HL-60/S4 treated with phorbol 12-myristate 13-acetate at 8.2 ng/mL for 4 days and 3 days (cell line): ENCODE data around the gene CATSPERZ.
"Not testable (repeated sequence)": the region's sequence is repeated elsewhere in the genome, so short reads cannot be mapped to it uniquely, and the experiment has no call there.

Source experiments
- in situ Hi-C: fragments of 300-500 bp; cut with MboI; formaldehyde crosslinking; loops from 2 replicates; pipeline ENCODE4 v1.15.0; 2022; ENCODE audit warnings: low sequenced_read_pairs

The CATSPERZ gene

GRCh38 chr11:64317961-64318765 lies 18.0 kb downstream of the CATSPERZ start, which contains the start of gene PRDX5:
TSS of gene PRDX5 (plus strand) at chr11:64318121. CDS start at chr11:64318216, 95 bp downstream.
- in situ Hi-C loops: no loop called here

DNA sequence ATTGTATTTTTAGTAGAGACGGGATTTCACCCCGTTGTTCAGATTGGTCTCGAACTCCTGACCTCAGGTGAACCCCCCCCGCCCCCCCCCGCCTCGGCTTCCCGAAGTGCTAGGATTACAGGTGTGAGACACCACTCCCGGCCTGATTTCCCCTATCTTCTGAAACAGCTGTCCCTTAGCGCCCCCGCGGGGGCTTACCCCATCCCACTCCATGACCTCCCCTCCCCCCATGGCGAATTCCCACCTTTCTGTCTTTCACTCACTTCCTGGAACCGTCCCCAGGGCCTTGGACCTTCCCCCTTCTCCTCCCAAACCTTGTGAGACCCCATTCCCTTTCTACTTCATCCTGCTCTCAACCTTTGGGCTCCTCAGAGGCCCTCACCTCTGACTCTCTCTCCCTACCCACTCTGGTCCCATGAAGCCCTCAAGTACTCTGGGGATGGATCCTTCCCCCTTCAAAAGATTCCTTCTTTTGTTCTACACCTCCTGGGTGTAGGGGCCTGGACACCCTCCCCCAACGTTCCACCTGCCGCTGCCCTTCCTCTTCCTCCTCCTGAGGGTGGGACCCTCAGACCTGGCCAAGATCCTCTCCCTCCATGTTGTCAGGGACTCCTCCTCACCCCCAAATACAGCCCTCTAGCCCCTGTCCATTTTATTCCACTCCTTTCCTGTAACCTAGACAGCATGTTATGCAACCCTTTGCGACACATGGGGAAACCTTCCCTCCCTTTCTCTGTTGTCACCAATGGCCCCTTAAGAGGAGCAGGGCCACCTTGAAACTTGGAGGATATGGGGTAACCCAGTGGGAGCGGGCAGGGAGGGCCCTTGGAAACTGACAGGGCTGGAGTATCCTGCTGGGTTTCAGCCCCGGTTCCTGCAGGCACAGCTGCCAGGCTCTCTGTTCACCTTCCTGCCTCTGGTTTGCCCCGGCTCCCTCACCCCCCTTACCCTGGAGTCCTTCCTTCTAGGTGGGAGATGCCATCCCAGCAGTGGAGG lies 18.9 kb downstream of the CATSPERZ start:
- in situ Hi-C loops: no loop called here

- in situ Hi-C loops: no loop called here
These were observed 20.4 kb downstream of the CATSPERZ start for GRCh38 chr11:64320556-64320955.

- in situ Hi-C loops: no loop called here
These were observed 20.9 kb downstream of the CATSPERZ start for GRCh38 chr11:64321026-64321425.

DNA sequence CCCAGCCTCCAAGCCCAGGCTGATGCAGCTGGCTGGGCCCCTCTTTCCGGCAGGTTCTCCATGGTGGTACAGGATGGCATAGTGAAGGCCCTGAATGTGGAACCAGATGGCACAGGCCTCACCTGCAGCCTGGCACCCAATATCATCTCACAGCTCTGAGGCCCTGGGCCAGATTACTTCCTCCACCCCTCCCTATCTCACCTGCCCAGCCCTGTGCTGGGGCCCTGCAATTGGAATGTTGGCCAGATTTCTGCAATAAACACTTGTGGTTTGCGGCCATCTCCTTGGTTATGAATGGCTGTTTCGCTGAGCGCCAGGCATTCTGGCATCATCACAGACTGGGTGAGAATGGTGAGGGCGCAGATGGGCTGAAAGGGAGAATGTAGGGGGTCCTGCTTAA lies 21.4 kb downstream of the CATSPERZ start:
- in situ Hi-C loops: no loop called here

GRCh38 chr11:64322925-64323260 lies 22.7 kb downstream of the CATSPERZ start:
- in situ Hi-C loops: no loop called here

- in situ Hi-C loops: no loop called here
These were observed 23.2 kb downstream of the CATSPERZ start for GRCh38 chr11:64323373-64323772.

DNA sequence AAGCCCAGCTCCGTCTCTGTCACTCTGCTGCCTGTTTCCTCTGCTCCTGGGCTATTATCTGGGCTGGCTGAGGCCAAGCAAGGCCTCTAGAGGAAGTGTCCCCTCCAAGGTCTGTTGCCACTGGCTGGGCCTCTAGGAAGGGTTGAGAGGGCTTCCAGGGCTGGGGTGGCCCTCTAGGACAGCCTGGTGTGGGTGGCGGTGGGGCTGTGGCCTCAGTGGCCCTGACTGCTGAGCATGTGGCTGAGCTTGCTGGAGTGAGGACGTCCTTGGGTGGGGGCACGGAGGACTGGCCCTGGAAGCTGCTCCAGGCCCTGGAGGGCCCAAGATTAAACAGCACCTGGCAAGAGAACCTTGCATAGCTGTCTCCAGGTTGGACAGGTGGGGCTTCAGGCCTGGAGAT lies 23.8 kb downstream of the CATSPERZ start:
- in situ Hi-C loops: not testable (repeated sequence)

DNA sequence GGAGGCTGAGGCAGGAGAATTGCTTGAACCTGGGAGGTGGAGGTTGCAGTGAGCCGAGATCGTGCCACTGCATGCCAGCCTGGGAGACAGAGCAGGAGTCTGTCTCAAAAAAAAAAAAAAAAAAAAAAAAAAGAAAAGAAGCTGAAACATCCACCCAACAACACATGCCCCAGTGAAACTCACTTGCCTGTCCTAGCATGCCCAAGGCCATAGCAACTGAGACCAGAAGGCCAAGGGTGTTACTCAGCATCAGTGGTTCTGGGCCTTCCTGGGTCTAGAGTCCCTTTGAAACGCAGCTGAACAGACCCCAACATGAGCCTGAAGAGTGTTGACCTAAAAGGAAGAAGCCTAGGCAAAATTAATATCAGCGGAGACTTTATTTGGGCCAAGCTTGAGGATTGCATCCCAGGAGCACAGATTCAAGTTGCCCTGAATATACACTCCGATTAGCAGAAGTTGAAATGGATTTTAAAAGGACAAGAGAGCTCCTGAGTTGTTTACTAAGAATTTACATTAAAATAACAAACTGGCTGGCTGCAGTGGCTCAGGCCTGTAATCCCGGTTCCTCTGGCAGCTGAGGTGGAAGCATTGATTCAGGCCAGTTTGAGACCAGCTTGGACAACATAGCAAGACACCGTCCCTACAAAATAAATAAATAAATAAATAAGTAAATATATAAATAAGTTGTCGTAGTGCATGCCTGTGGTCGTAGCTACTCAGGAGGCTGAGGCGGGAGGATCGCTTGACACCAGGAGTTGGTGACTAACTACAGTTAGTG lies 24.7 kb downstream of the CATSPERZ start:
- in situ Hi-C loops: loop anchor here (25.0 kb wide), 1 partner anchor 88 kb away; the partner anchor contains the start of genes DNAJC4, FKBP2, NUDT22 and PPP1R14B

DNA sequence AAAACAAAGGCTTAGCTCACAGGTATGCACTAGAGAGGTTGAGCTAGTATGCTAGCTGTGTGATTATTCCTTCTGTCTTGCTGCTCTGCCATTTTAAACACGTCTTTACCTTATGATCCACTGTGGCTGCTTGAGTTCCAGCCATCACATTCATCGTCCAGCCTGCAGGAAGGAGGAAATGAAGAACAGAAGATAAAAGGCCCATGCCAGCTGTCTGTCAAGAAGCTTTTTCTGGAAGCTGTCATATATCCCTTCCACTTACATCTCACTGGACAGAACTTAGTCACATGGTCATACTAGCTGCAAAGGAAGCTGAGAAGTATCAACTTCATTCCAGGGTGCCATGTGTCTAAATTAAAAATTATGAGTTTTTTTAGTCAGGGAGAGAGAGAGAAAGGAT lies 27.2 kb downstream of the CATSPERZ start:
- in situ Hi-C loops: loop anchor here (25.0 kb wide), 1 partner anchor 90 kb away; the partner anchor contains the start of genes DNAJC4, FKBP2, NUDT22 and PPP1R14B

- in situ Hi-C loops: loop anchor here (25.0 kb wide), 1 partner anchor 91 kb away; the partner anchor contains the start of genes DNAJC4, FKBP2, NUDT22 and PPP1R14B
These were observed 27.8 kb downstream of the CATSPERZ start for GRCh38 chr11:64327993-64328392.

DNA sequence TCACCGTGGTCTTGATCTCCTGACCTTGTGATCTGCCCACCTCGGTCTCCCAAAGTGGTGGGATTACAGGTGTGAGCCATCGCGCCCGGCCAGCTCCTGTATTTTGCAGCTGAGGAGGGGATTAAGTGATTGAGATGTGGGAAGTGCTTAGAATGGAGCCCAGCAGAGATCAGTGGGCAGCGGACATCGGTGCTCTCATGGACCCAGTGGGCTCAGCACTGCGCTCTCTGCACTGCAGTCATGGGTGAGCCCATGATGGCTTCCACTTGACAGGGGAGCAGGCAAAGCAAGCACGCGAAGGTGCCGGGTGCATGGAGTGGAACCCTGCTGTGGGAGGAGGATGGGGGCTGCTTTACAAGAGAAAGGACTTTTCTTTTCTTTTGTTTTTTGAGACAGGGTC lies 30.7 kb downstream of the CATSPERZ start:
- in situ Hi-C loops: loop anchor here (25.0 kb wide), 1 partner anchor 94 kb away; the partner anchor contains the start of genes DNAJC4, FKBP2, NUDT22 and PPP1R14B

- in situ Hi-C loops: loop anchor here (25.0 kb wide), 1 partner anchor 94 kb away; the partner anchor contains the start of genes DNAJC4, FKBP2, NUDT22 and PPP1R14B
These were observed 31.6 kb downstream of the CATSPERZ start for GRCh38 chr11:64331569-64332371.

DNA sequence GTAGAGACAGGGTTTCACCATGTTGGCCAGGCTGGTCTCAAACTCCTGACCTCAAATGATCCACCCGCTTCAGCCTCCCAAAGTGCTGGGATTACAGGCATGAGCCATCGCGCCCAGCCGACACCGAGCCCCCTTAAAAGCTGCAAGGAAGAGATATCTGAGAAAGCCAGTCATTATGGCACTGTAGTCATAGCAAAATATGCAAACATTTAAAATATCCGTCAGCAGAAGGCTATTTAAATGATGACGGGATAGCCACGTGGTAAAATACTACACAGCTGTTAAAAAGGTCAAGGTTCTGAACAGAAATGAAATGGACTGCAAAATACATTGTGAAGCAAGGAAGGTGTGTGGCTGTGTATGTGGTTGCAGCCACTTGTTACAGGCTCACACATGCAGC lies 33.4 kb downstream of the CATSPERZ start:
- in situ Hi-C loops: loop anchor here (25.0 kb wide), 1 partner anchor 96 kb away; the partner anchor contains the start of genes DNAJC4, FKBP2, NUDT22 and PPP1R14B

DNA sequence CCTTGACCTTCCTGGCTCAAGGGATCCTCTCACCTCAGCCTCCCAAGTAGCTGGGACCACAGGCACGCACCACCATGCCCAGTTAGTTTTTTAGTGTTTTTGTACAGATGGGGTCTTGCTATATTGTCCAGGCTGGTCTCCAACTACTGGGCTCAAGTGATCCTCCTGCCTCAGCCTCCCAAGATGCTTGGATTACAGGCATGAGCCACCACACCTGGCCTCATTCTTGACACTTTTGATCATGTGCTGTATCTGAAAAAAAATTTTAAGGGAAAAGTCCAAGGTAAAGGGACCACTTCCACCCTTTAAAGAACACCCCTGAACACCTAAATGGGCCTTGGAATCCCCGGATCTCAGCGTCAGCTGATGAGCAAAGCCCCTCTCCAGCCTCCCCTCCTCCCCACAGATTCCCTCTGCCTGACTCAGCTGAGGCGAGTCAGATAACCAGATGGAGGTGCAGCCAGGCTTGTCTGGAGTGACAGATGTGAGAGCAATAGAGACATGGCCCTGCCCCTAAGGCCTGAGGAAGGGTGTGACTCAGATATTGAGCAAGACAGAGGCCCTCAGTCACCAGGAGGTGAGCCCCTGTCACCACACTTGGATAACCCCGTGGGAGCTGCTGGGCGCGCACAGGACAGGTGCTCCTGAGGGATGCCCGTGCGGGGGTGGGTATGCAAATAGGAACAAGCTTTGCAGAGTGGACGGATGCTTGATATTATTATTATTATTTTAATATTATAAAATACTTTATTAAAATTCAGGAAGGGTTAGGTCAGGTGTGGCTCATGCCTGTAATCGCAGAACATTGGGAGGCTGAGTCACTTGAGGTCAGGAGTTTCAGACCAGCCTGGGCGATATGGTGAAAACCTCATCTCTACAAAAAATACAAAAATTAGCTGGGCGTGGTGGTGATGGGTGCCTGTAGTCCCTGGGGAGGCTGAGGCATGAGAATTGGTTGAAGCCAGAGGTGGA lies 34.9 kb downstream of the CATSPERZ start:
- in situ Hi-C loops: loop anchor here (25.0 kb wide), 1 partner anchor 98 kb away; the partner anchor contains the start of genes DNAJC4, FKBP2, NUDT22 and PPP1R14B

DNA sequence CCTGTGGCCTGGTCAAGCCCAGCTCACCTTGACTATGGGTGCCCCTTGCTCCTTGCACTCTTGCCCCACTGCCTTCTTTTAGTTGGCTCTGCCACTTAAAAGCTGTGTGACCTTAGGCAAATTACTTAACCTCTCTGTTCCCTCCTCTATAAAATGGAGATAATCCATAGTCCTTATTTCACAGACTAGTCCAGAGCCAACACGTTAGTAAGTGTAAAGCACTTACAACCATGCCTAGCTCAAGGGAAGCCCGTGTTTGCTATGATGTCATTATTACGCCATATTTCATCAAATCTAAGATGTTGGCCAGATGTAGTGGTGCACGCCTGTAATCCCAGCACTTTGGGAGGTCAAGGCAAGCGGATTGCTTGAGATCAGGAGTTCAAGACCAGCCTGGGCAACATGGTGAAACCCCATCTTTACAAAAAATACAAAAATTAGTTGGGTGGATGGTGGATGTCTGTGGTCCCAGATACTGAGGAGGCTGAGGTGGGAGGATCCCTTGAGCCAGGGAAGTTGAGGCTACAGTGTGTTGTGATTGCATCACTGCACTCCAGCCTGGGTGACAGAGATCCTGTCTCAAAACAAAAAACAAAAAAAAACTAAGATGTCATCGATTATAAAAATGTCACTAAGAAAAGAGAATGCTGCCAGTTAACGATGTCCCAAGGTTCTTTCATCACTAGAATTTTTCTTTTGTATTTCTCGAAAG lies 37.5 kb downstream of the CATSPERZ start:
- in situ Hi-C loops: loop anchor here (25.0 kb wide), 1 partner anchor 100 kb away; the partner anchor contains the start of genes DNAJC4, FKBP2, NUDT22 and PPP1R14B

- in situ Hi-C loops: loop anchor here (25.0 kb wide), 1 partner anchor 101 kb away; the partner anchor contains the start of genes DNAJC4, FKBP2, NUDT22 and PPP1R14B
These were observed 38.6 kb downstream of the CATSPERZ start for GRCh38 chr11:64338716-64339115.
